GM18861 (cell line): Measurements from ENCODE around the gene RASSF6.
"Not testable (repeated sequence)": the region's sequence is repeated elsewhere in the genome, so short reads cannot be mapped to it uniquely, and the experiment has no call there.

Experiments used
- ATAC-seq: cut with Tn5 transposase; IDR thresholded peaks from one replicate; pipeline ENCODE4 v1.9.1; 2021; ENCODE audit not compliant: unreplicated experiment

RASSF6 gene

DNA sequence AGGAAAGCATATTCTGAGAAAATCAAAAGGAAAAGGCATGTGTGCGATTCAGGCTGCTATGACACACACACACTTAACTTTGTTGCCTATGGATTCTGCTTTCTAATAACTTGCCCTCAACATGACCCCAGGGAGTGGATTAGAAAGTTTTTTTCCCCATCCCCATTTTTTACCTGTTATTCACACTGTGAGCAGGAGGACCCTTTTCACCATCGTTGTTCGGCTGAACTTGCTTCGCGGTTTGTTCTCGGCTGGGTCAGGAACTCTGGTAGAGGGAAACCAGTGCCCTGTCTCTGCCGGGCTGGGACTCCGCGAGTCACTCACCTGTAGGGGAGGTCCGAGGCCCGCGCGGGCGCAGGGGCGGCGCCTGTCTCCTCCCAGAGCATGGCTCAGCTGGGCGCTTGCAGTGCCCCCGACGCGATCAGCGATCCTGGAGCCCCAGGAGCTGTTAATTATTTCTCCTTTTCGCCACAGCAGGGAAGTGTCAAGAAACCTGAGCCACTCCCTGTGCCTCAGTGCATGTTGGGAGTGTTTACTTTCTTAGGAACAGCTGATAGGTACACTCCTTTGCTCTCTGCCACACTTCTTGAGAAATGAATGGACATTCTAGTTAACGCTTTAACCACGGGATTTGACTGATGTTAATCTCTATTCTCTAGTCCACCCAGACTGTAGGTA lies at the start of gene RASSF6:
RASSF6 (minus strand) TSS at position 322 of the 678 bp plus-strand sequence. CDS start 8,641 bp downstream, outside the sequence.
- ATAC-seq = peak; percentile 81

- no peak for ATAC-seq
Observed at GRCh38 chr4:73669410-73670183, 49.4 kb upstream of the RASSF6 start.

DNA sequence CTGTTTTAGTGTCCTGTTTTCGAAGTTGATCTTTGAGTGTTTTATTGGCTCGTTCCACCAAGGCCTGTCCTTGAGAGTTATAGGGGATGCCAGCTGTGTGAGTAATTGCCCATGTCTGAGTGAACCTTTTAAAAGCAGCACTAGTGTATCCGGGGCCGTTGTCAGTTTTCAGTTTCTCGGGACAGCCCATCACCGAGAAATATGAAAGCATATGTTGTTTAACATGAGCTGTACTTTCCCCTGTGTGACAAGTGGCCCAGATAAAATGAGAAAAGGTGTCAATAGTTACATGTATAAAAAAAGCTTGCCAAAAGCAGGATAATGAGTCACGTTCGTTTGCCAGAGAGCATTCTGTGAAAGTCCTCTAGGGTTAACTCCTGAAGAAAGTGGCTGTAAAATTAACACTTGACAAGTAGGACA lies 48.6 kb upstream of the RASSF6 start:
- ATAC-seq = no peak

- ATAC-seq = not testable (repeated sequence)
Observed at GRCh38 chr4:73665924-73666323, 45.7 kb upstream of the RASSF6 start.

DNA sequence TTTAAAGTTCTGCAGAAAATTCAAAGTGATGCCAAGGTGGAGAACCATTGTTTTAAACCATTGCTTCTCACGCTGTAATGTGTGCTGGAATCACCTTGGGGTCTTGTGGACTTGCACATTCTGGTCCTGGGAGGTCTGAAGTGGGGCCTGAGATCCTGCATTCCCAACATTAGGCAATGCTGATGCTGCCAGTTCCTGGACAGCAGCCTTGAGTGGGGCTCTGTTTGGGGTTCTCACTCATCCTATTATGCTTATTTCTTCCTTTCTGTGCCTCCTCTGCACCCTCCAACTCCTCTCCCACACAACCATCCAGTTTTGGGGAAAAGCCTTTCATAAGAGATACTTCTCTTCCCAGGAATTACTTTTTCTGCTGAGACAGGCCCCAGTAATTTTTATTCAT lies 44.2 kb upstream of the RASSF6 start:
- ATAC-seq = no peak

DNA sequence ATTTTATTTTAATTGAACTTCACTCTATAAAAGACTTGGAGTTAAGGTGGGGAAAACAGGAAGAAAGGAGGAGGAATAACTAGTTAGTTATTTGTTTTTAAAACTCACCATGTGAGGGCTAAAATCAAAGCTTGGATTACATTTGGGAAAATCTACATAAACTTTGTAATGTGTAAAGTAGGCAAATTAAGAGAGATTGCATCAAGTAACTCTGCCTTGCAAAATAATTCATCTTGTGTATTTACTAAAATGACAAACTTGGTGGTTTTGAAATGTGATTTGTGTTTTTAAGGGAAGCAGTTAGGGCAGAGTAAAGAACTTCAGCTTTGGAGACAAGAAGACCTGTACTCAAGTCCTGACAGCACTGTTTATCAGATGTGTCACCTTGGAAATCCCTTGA lies 43.3 kb upstream of the RASSF6 start:
- no peak for ATAC-seq

- peak; percentile 91 for ATAC-seq
Observed at GRCh38 chr4:73662709-73663546, 42.7 kb upstream of the RASSF6 start.

GRCh38 chr4:73661646-73662119 lies 41.4 kb upstream of the RASSF6 start:
- ATAC-seq = no peak

GRCh38 chr4:73660808-73661207 lies 40.6 kb upstream of the RASSF6 start:
- ATAC-seq = no peak

DNA sequence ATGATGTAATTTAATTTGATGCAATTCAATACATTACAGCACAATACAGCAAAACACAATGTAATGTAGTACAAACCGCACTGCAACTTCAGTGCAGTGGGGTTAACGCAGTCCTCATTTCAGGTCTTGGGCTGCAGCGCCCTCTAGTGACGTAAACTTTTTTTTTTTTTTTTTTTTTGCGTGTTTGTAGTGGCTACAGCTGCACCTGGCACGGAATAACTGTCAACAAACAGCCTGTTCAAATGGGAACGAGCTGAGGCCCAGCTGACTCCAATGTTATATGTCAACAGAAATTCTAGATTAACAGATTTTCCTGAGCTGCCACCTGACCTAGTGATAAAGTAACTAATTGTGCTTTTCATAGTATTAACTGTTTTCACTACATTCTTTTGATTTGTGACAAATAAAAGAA lies 33.5 kb upstream of the RASSF6 start:
- ATAC-seq = peak; percentile 69

DNA sequence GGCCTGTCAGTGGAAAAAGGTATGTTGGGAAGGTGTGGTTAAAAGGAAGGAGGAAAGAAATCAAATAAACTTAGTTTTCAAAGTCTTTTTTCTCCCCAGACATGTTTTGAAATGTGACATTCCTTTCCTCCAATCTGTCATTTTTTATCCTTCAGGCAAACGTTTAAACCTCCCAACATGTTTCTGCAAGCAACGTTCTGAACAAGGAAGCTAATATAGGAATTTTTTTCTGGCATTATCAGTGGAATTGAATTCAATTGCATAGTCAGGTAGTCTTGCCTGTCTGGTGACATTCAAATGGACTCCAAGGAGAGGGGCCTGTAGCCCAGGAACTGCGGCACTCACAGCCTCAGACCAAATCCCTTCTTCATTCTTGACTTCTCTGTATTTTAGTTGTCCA lies 30.0 kb upstream of the RASSF6 start:
- no peak for ATAC-seq

DNA sequence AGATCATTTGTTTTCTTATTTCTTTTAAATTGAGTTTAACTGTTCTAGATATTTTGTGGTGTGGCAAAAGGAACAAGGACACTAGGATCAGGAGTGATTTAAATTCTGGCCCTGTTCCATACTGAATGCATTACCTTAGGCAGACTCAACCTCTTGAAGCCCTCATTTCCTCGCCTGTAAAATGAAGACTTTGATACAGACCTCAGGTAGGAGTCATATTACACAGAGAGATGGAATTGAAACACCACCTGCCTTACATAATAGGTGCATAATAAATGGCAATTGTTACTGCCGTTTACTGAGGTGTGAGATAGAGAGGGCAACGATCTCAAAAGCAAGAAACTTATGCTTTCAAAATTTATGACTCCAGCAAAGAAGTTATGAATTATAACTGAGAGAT lies 28.2 kb upstream of the RASSF6 start:
- no peak for ATAC-seq

- no peak for ATAC-seq
Observed at GRCh38 chr4:73646117-73646516, 25.9 kb upstream of the RASSF6 start.

DNA sequence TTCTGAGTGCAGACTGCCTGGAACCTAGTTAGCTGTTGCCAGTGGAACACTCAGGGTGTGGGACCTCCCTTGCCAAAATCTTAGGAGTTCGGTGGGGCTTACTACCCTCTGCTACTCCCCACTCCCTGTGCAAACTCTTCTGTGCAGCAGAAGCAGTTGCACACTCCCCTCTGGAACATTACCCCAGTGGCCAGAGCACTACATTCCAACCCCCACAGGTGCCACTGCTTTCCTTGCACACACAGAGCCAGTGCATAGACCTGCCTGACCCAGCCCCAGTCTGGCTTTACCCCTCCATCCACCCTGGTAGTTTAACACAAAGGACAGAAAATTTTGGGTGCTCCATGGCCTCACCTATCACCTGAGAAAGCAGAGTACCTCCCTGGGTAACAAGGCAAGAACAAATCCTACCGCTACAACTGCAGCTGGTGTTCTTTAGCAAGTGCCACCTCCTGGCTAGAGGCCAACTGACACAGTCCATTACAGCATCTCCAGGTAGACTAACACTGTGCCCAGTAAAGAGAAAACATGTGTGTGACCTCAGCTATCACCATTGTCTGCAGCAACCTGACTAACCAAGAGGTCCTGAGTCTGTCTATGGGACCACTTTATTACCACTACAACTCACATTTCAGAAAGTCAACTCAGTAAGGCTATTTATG lies 11.5 kb upstream of the RASSF6 start:
- no peak for ATAC-seq

GRCh38 chr4:73628834-73629233 lies 8.6 kb upstream of the RASSF6 start:
- ATAC-seq = not testable (repeated sequence)

GRCh38 chr4:73621357-73621756 lies 1.1 kb upstream of the RASSF6 start:
- no peak for ATAC-seq

DNA sequence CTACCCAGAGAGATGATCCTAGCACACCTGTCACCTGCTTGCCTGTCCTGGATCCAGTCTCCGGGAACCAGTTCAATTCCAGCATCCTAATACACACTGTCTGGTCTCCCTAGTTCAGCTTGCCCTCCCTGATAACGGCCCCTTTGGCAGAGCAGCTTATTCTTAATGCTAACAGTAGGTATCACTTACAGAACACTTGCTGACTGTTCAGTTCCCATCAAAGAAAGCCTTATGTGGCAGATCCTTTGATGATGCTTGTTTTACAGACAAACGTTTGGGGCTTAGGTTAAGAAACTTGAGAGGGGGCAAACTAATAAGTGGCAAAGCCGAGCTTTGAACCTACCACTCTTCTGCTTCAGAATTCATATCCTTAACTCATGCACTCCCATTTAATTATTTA lies 890 bp downstream of the RASSF6 start:
- ATAC-seq = no peak

- no peak for ATAC-seq
Observed at GRCh38 chr4:73617256-73617655, 3.0 kb downstream of the RASSF6 start.

DNA sequence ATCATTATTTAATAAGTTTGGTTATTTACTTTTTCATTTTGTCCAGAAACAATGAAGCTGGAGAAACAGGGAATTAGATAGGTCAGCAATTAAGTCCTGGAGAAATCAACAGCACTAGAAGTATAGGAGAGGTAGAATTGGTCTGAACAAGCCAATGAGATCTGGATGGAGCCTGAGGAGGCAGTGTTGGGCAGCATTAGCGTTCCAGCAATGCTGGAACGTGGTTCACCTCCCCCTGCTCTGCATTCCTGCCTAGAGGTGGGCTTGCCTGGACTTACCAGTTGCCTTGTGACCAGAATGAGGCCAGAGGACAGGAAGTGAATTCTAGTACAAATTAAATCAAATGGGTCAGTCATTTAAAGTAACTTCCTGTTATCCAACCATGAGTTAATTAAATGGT lies 4.6 kb downstream of the RASSF6 start:
- ATAC-seq = no peak

DNA sequence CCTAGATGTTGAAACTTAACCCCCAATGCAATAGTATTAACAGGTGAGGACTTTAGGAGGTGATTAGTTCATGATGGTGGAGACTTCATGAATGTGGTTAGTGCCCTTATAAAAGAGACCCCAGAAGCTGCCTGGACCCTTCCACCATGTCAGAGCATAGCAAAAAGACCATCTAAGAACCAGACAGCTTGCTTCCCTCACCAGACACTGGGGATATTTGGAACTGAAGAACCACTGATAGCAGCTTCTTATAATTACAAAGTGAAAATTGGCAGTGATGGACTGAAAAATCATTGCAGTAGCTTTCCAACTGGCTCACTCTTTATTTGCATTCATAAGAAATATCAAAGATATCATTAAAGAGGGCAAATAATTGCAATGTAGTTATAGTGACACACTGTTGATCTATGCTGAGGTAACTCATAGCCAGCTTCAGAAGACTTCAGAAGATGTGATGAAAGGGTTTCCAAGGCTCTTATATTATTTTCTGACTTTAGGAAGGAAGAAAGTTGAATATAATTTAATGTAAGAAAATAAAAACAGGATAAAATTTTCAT lies 5.8 kb downstream of the RASSF6 start:
- ATAC-seq = no peak

GRCh38 chr4:73613130-73613529 lies 7.1 kb downstream of the RASSF6 start:
- no peak for ATAC-seq
